K562 (cell line): ENCODE data around the gene JAKMIP1. TPM values are rescaled to one million over a fixed set of nuclear protein-coding genes. Genes with fewer than 3 reads are reported as not detected.
A peak's percentile ranks its signal among the peaks of the same experiment; 100 is the strongest.

Experiments used
- CREB1 ChIP-seq, 2 experiments: sonication (generic) in 1 of 2; formaldehyde crosslinking in 1 of 2; IDR thresholded peaks; 2 replicates each; pipeline versions ENCODE4 v1.6.1 to v1.8.0; 2012 to 2022; ENCODE audit warnings: inconsistent platforms in 1 of 2, mild to moderate bottlenecking in 1 of 2, missing genetic modification reagents in 1 of 2, moderate library complexity in 1 of 2
- HDAC6 ChIP-seq: IDR thresholded peaks from 2 replicates; pipeline ENCODE4 v1.6.1; 2012; ENCODE audit warnings: low read depth, mild to moderate bottlenecking, control low read depth, inconsistent platforms, low read length, moderate library complexity
- HNRNPH1 ChIP-seq: fragments of 200-400 bp; formaldehyde crosslinking; optimal IDR thresholded peaks from 2 replicates; pipeline ENCODE3; 2017; ENCODE audit warnings: low read depth, mild to moderate bottlenecking, low read length, moderate library complexity
- SRSF1 ChIP-seq: fragments of 200-400 bp; formaldehyde crosslinking; IDR thresholded peaks from 2 replicates; pipeline ENCODE4 v1.6.1; 2017; ENCODE audit warnings: mild to moderate bottlenecking, low read depth, low read length, moderate library complexity
- ZC3H4 ChIP-seq: sonication (generic); formaldehyde crosslinking; IDR thresholded peaks from 2 replicates; pipeline ENCODE4 v1.9.0; 2021; ENCODE audit warnings: missing genetic modification reagents, borderline replicate concordance
- ZFP30 ChIP-seq: fragments of 250-450 bp; sonication (Bioruptor Pico); IDR thresholded peaks from 2 replicates; pipeline ENCODE4 v1.8.0; 2022; ENCODE audit warnings: moderate library complexity, mild to moderate bottlenecking, inconsistent platforms, borderline replicate concordance
- ZNF165 ChIP-seq: fragments of 250-450 bp; sonication (Bioruptor Pico); IDR thresholded peaks from 2 replicates; pipeline ENCODE4 v1.4.0; 2020; ENCODE audit warnings: borderline replicate concordance
- polyA plus RNA-seq, 8 experiments: library from polyadenylated mRNA; depleted of rRNA in 4 of 8; stranded (reverse) in 5 of 8; unstranded in 3 of 8; fragments of >200 nt; fragmentation: Nextera tagmentation in 2 of 8; fragmentation: Illumina TruSeq in 1 of 8; extraction: Ambion mirVana in 2 of 8; extraction: Trizol in 1 of 8; gene quantifications; 2 replicates each; pipeline versions ENCODE4 v1.2.1 to v1.2.3, GENCODE V29; 2011 to 2014; ENCODE audit warnings: inconsistent platforms in 1 of 8, missing spikeins in 1 of 8
- total RNA-seq, 7 experiments: library from RNA; depleted of rRNA in 6 of 7; stranded (reverse); fragments of >200 nt in 6 of 7; fragmentation: Illumina TruSeq in 2 of 7; extraction: Trizol in 2 of 7; gene quantifications; 2 replicates each; pipeline versions ENCODE4 v1.2.1 to v1.2.3, GENCODE V29; 2011 to 2021; ENCODE audit warnings: low replicate concordance in 1 of 7
- TF ChIP-seq, protein P1 (sequence below), 2 experiments: fragments of 450-650 bp; formaldehyde crosslinking in 1 of 2; IDR thresholded peaks; 2 replicates each; pipeline versions ENCODE4 v1.4.0 to v1.6.1; 2014 to 2020; ENCODE audit warnings: mild to moderate bottlenecking in 2 of 2, borderline replicate concordance in 1 of 2, low read depth in 1 of 2
- TF ChIP-seq, protein P2 (sequence below), 2 experiments: fragments of 450-650 bp in 1 of 2; sonication (generic) in 1 of 2; formaldehyde crosslinking in 1 of 2; IDR thresholded peaks; 2 replicates each; pipeline versions ENCODE4 v1.7.1 to v1.9.0; 2016 to 2022; ENCODE audit warnings: inconsistent platforms in 1 of 2, mild to moderate bottlenecking in 1 of 2, missing genetic modification reagents in 1 of 2

The JAKMIP1 gene
- total and polyA plus RNA-seq, 9 of the 15 experiments (the other 6 are each of a cell fraction or from before 2014, with no cell fraction given) = not detected

DNA sequence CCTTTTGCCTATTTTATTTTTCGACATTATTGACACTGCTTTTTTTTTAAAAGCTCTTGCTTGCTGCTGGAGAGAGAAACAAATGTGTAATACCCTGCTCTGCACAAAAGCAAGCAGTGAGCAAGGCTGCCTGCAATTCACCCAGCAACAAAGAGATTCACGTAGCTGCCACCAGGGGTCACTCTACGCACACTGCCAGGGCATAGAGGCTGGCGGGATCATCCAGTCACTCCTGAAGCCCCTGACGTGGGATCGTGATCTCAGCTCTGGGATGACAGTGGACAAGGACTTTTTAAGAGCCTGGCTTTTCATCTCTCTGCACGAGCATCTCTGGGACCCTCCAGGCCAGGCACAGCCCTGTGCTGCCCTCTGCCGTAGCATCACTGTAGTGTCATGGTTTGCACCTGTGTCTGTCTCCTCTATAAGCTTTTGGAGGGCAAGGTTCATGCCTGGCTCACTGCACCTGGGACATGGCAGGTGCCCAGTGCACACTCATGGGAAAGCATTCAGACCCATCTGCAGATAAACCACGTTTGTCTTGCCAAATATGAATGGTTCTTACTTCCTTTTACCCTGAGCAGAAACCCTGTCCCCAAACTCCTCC is 201.9 kb downstream of the JAKMIP1 start (continued):
- TF ChIP-seq, protein P1, sequence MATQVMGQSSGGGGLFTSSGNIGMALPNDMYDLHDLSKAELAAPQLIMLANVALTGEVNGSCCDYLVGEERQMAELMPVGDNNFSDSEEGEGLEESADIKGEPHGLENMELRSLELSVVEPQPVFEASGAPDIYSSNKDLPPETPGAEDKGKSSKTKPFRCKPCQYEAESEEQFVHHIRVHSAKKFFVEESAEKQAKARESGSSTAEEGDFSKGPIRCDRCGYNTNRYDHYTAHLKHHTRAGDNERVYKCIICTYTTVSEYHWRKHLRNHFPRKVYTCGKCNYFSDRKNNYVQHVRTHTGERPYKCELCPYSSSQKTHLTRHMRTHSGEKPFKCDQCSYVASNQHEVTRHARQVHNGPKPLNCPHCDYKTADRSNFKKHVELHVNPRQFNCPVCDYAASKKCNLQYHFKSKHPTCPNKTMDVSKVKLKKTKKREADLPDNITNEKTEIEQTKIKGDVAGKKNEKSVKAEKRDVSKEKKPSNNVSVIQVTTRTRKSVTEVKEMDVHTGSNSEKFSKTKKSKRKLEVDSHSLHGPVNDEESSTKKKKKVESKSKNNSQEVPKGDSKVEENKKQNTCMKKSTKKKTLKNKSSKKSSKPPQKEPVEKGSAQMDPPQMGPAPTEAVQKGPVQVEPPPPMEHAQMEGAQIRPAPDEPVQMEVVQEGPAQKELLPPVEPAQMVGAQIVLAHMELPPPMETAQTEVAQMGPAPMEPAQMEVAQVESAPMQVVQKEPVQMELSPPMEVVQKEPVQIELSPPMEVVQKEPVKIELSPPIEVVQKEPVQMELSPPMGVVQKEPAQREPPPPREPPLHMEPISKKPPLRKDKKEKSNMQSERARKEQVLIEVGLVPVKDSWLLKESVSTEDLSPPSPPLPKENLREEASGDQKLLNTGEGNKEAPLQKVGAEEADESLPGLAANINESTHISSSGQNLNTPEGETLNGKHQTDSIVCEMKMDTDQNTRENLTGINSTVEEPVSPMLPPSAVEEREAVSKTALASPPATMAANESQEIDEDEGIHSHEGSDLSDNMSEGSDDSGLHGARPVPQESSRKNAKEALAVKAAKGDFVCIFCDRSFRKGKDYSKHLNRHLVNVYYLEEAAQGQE (IDR thresholded peaks at IDR 0.05; ENCODE audit: borderline replicate concordance) = peak; percentile 67; the same call in 1 of the 2 replicates
- TF ChIP-seq, protein P1 (CRISPR knock-in tag; IDR thresholded peaks at IDR 0.05; ENCODE audit: low read depth) = no peak
- TF ChIP-seq CREB1 (IDR thresholded peaks at IDR 0.05) (no peak), CREB1 (CRISPR knock-in tag; IDR thresholded peaks at IDR 0.05) (no peak), HDAC6 (no peak), SRSF1 (no peak), ZNF165 (no peak), ZFP30 (CRISPR knock-in tag) (no peak), ZC3H4 (CRISPR knock-in tag) (no peak), HNRNPH1 (no peak)
- TF ChIP-seq, protein P2, sequence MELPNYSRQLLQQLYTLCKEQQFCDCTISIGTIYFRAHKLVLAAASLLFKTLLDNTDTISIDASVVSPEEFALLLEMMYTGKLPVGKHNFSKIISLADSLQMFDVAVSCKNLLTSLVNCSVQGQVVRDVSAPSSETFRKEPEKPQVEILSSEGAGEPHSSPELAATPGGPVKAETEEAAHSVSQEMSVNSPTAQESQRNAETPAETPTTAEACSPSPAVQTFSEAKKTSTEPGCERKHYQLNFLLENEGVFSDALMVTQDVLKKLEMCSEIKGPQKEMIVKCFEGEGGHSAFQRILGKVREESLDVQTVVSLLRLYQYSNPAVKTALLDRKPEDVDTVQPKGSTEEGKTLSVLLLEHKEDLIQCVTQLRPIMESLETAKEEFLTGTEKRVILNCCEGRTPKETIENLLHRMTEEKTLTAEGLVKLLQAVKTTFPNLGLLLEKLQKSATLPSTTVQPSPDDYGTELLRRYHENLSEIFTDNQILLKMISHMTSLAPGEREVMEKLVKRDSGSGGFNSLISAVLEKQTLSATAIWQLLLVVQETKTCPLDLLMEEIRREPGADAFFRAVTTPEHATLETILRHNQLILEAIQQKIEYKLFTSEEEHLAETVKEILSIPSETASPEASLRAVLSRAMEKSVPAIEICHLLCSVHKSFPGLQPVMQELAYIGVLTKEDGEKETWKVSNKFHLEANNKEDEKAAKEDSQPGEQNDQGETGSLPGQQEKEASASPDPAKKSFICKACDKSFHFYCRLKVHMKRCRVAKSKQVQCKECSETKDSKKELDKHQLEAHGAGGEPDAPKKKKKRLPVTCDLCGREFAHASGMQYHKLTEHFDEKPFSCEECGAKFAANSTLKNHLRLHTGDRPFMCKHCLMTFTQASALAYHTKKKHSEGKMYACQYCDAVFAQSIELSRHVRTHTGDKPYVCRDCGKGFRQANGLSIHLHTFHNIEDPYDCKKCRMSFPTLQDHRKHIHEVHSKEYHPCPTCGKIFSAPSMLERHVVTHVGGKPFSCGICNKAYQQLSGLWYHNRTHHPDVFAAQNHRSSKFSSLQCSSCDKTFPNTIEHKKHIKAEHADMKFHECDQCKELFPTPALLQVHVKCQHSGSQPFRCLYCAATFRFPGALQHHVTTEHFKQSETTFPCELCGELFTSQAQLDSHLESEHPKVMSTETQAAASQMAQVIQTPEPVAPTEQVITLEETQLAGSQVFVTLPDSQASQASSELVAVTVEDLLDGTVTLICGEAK (IDR thresholded peaks at IDR 0.05) = no peak
- TF ChIP-seq, protein P2 (CRISPR knock-in tag; IDR thresholded peaks at IDR 0.05) = no peak
